Hepatic stellate cell (primary cell): ENCODE data around the gene RAPGEFL1.
"Not testable (repeated sequence)": the region's sequence is repeated elsewhere in the genome, so short reads cannot be mapped to it uniquely, and the experiment has no call there.

Experiments
- DNase-seq: peaks from one replicate; pipeline ENCODE4 v3.0.0; 2011; ENCODE audit warnings: low spot score

The RAPGEFL1 gene

DNA sequence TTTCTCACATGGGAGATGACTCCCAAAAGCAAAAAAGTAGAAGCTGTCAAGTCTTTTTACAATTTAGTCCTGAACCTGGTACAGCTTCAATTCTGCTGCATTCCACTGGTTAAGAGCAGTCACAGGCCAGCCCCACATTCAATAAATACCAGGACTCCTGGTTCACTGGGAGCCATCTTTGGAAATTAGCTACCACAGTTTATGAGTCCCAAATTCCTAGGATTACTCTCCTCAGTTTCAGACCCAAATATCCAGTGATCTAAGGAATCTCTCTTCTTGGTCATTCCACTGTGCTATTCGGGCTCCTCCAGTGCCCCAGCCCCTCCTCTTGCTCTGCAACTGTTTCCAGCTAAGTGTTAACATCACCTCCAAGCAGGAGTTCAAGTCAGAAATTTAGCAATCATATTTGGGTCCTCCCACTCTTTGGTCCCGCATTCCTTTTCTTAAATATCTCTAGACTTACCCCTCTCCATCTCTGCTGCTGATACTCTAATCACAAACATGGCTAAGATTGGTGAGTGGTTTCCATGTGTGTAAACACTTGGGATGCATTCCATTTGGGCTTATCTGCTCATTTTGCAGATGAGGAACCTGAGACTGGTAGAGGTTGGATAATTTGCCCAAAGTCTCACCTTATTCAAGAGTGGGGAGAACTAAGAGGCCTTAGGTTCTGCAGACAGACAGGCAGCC lies 32.3 kb downstream of the RAPGEFL1 start:
- peak; percentile 57 for DNase-seq

DNA sequence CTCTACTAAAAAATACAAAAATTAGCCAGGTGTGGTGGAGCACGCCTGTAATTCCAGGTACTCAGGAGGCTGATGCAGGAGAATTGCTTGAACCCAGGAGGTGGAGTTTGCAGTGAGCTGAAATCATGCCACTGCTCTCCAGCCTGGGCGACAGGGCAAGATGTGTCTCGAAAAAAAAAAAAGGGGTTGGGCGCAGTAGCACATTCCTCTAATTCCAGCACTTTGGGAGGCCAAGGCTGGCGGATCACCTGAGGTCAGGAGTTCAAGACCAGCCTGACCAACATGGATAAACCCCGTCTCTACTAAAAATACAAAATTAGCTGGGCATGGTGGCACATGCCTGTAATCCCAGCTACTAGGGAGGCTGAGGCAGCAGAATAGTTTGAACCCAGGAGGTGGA lies 36.6 kb downstream of the RAPGEFL1 start:
- DNase-seq, result not testable (repeated sequence)

DNA sequence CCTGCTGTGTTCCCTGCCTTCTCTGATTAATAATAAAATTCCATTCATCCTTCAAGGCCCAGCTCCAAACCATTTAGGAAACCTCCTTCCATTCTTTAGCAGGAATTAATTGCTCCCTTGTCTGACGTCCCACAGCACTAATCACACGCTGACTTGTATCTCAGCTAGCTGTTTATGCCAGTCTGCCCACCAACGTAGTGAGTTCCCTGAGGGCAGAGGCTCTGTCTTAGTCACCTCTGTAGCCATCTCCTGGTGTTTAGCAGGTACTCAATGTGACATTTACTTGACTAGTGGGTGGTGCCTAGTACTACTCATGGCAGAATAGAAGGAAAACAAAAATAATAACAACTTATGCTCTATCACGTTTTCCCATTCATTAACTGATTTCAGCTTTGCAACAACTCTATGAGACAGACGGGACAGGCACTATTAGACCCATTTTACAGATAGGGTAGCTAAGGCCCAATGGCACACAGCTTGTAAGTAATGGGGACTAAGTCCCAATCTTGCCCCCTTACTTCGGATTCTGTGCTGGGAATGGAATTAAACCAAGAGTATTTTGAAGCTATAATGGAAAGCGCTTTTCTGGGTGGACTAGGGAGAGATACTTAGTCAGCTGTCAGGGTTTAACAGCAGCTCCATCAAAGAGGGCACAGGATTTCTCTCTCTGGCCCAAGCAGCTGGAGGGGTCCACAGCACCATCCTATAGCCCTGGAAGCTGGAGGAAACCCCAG lies 40.9 kb downstream of the RAPGEFL1 start:
- no peak for DNase-seq

DNA sequence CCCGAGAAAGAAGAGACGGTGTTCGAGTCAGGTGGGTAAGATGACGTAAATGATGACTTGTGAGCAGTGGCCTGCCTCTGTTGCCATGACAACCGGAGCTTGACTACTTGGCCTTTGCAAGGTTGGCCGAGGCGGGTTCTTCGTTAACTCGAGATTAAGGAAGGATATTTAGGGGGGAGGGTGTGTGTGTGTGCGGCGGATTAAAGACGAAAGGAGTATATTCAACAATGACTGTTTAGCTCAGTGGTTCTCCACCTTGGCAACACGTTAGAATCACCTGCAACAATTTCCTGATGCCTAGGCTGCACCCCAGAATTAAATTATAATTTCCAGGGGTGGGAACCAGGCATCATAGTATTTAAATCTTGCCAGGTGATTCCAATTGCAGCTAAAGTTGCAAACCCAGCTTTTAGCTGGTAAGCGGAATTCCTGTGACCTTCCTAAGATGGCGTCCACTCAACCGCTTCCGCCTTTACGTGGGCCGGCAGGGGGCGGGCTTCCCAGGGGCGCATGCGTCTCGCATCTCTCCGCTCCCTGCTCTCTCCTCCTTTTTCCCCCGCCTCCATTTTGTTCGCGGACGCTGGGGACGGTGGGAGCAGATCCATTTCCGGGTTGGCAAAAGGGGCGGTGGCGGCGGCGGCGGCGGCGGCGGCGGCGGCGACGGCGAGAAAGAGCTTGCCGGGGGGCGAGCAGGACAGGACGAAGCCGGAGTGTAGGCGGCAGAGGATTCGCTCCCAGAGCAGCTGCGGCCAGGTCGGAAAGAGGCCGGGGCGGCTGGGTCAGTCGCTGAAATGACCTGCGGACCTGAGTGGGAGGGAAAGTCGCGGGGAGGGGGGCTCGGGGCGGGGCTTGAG lies 41.7 kb downstream of the RAPGEFL1 start, which contains the start of gene WIPF2:
TSS of gene WIPF2 (plus strand) at position 565 of the 854 bp plus-strand sequence. CDS start 37,156 bp downstream, outside the sequence.
- DNase-seq, result peak; percentile 97

DNA sequence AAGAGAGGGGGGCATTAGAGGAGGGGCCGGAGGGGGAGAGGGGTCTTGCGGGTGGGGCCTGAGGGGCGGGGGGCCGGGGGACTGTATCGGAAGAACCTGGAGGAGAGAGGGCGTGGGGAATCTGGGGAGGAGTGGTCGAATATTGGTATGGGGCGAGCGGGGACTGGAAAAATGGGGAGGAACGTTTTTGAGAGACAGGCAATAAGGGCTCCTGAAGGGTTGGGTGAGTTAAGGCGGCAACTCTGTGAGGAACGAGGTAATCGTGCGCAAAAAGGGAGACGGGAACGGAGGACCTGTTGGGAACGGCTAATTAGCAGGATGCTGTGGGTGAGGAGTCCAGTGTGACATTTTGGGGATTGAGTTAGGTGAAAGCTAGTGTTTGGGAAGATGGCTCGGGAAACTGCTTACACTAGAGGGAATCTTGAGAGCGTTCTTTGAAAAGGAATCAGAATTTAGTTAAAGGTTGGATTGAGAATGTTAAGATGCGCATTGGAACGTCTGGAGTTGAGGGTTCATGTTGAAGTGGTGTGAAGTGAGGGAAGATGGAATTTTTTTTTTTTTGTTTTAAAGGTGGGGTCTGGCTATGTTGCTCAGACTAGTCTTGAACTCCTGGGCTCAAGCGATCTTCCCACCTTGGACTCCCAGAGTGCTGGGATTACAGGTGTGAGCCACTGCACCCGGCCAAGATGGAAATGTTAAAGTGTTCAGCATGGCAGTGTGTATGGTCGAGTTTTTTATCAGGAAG lies 42.5 kb downstream of the RAPGEFL1 start:
- peak; percentile 66 for DNase-seq

DNA sequence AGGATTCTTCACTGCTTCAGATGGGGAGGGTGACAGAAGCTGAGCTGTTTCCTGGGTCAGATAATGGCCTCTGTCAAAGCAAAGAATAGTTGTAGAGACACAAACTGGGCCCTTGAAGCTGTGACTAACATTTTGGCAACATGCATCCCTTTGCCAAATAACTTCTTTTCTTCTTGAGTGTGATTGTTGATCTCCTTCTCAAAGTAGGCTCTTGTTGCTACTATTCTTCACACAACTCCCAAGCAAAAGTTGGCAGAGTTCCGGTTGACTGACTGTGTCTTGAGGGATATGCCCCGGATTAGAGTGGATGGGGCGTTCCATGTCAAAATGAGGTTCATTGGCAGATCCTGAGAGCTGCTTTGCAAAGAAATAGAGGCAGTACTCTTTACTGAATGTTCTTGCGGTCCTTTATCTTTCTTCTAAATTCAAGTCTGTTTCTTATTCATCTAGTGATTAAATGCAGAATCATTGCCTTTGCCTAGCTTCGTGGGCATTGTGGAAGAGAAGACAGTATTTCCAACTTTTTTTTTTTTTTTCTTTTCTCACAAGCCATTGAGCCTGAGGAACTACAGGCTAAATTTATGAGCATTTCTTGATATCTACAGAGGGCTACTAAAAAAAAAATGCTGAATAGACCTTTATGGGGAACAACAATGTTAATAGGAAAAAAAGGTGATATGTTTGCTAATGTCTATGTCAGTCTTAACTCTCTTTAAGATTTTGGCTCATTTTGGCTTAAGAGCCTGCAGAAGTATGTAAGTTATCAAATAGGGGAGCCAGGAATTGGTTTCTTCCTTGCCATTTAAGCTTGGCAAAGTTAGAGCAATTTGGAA lies 47.7 kb downstream of the RAPGEFL1 start:
- DNase-seq, result peak; percentile 14

DNA sequence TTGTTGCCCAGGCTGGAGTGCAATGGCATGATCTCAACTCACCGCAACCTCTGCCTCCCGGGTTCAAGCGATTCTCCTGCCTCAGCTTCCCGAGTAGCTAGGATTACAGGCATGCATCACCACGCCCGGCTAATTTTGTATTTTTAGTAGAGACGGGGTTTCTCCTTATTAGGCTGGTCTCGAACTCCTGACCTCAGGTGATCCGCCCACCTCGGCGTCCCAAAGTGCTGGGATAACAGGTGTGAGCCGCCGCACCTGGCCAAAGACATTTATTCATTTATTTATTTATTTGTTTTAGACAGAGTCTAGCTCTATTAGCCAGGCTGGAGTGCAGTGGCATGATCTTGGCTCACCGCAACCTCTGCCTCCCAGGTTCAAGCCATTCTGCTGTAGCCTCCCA lies 51.9 kb downstream of the RAPGEFL1 start:
- DNase-seq, result not testable (repeated sequence)

DNA sequence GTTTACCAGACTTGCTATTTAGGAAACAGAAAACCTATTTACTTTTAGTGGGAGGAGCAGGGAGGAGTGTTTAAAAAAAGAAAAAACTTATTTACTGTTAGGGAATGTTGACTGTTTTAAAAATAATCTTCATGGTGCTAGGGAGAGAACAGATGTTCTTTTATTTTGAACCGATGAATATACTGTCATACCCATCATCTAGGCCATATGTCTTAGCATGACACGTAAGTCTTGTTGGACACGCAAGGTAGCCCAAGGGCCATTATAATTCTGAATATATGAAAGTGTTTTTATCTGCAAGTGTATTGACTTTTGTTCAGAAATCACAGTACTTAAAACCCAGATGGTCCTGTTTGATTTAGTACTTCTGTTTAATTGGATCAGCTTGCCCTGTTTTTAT lies 53.4 kb downstream of the RAPGEFL1 start:
- DNase-seq, result no peak

DNA sequence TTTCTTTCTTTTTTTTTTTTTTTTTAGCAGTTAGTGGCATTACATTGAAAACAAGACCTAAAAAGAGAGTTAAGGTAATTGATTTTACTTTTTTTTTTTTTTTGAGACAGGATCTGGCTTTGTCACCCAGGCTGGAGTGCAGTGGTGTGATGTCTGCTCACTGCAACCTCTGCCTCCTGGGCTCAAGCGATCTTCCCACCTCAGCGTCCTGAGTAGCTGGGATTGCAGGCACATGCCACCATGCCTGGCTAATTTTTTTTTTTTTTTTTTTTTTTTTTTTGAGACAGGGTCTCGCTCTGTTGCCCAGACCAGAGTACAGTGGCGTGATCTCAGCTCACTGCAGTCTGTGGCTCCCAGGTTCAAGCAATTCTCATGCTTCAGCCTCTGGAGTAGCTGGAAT lies 54.7 kb downstream of the RAPGEFL1 start:
- DNase-seq, result not testable (repeated sequence)

DNA sequence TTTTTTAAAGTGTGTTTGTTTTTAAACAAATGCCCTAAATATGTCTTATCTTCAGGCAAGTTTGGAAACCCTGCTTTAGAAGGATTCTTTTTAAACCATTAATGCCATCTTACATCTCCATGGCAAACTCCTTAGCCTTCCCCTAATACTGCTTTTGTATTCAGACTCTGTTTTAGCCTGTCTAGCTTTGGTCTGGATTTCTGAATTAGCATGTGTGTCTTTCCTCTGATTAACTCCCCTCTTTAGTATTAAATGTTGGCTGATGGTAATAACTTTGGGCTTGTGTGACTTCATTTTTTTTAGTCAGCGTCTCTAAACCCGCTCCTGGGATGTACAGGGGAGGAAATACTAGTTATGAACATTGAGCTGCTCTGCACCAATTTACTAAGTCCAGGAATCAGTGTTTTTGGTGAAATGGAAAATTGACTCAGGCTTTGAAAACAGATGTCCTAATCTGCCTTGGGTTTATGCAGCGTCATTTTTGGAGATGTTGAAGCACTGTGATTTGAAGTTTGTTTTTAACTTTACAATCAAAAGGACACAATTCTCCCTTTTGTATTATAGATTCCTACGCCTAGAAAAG lies 64.1 kb downstream of the RAPGEFL1 start:
- DNase-seq, result no peak

DNA sequence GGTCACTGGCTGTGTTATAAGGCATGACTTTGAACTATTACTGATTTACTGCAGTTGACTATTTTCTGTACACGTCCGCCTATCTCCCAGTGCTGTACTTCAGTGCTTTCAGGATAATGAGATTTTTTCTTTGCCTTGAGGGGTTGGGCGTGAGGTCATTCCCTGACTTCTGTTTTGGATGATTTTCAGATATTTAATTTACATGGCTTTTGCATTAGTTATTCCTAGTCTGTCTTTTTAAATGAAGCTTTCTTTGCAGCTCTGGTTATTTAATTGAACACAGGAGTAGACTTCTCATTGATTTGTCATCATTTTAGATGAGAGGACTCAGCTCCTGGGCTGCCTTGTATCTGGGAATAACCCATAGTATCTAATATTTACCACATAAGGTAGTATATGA lies 65.5 kb downstream of the RAPGEFL1 start:
- no peak for DNase-seq

DNA sequence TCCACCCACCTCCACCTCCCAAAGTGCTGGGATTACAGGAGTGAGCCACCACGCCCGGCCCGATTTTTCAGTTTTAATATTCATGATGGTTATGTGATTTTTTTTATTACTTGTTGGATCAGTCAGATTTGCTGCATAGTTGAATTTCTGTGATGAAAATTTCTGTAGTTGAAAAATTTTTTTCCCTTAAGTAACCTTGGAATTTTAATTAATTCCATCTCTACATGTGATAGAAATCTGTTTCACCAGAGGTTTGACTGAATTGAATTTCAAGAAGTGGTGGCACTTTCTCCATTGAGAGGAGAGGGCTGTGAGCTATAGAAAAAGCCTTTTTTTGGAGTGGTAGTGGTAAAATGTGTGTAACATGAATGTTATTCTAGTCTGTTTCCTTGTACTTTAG lies 66.5 kb downstream of the RAPGEFL1 start:
- no peak for DNase-seq

DNA sequence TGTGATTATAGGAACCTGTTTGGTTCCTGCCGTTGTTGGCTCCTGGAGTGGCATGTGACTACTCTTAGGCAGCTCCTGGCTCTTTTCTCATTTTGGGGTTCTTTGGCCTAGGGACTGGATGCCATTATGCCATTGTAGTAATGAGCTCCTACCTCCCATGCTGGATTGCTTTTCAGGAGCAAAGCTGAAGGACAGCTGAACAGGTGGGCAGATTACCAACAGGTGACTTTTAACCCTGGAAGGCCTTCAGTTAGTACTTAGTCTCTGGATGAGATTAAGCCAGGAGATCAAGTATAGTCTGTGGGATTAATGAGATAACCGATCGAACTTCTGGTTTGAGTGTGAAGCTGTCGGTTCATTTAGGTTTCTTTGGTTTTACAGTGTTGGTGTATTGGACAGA lies 67.0 kb downstream of the RAPGEFL1 start:
- DNase-seq, result no peak
